Measurements from ENCODE around the gene CCDC9B. TPM values are rescaled to one million over a fixed set of nuclear protein-coding genes. Genes with fewer than 3 reads are reported as not detected.

CCDC9B gene
- total RNA-seq, 2 donors from 2014 or later = 17.1 to 26.4 TPM

- TF ChIP-seq POLR2A (IDR thresholded peaks at IDR 0.05) (peak; percentile 55 to 90 (median 84)), CTCF (IDR thresholded peaks at IDR 0.05) (no peak)
These were observed 1.7 kb downstream of the CCDC9B start for GRCh38 chr15:40338921-40339620.

GRCh38 chr15:40338041-40338657, 2.6 kb downstream of the CCDC9B start:
- Histone ChIP-seq H3K36me3 (replicated peaks in 1 of 2; ENCODE audit: insufficient read depth in 1 of 2, low read depth in 2 of 2) (no peaks in the 10 kb centered on the region), H3K4me3 (no peak overlapping the region), H3K27ac (peak overlapping the region; percentile 72 to 92 (median 90)), H3K27me3 (no peaks in the 10 kb centered on the region), H3K9me3 (no peaks in the 10 kb centered on the region), H3K4me1 (peaks cover 76% of the 10 kb centered on the region)
- TF ChIP-seq CTCF (IDR thresholded peaks at IDR 0.05) = peak; percentile 28 to 76 (median 57)
- TF ChIP-seq POLR2A (IDR thresholded peaks at IDR 0.05) = no peak
- intact Hi-C loops (cut with DNase I) = no loop called here
- ATAC-seq (peak; percentile 22), DNase-seq (peak; percentile 73 to 84 (median 82))
- WGBS, 2 donors = 21 to 24% methylated on average over 11 of the region's 11 CpGs

More at GRCh38 chr15:40338921-40339620, 1.7 kb downstream of the CCDC9B start:
- no peaks in the 10 kb centered on the region for H3K9me3 ChIP-seq
- intact Hi-C loops (cut with DNase I) = no loop called here
- H3K27me3 ChIP-seq = no peaks in the 10 kb centered on the region
- H3K36me3 ChIP-seq (replicated peaks in 1 of 2; ENCODE audit: insufficient read depth in 1 of 2, low read depth in 2 of 2) = no peaks in the 10 kb centered on the region
- DNase-seq (peak; percentile 69 to 85 (median 78)), ATAC-seq (peak; percentile 76)
- 51 to 59% methylated on average over 5 to 11 of the region's 11 CpGs for WGBS, 2 donors
- no peak overlapping the region for H3K4me3 ChIP-seq
- H3K4me1 ChIP-seq = peaks cover 71% of the 10 kb centered on the region
- peak overlapping the region; percentile 72 to 92 (median 90) for H3K27ac ChIP-seq

- Histone ChIP-seq H3K27me3 (no peaks in the 10 kb centered on the region), H3K36me3 (replicated peaks in 1 of 2; ENCODE audit: insufficient read depth in 1 of 2, low read depth in 2 of 2) (no peaks in the 10 kb centered on the region), H3K9me3 (no peaks in the 10 kb centered on the region), H3K4me3 (no peak overlapping the region), H3K4me1 (peaks cover 76% of the 10 kb centered on the region), H3K27ac (peak overlapping the region; percentile 72 to 92 (median 90))
- no peak for ATAC-seq
- DNase-seq = peak in 1 of 4 donors; percentile 35
- intact Hi-C loops (cut with DNase I) = no loop called here
- TF ChIP-seq POLR2A (IDR thresholded peaks at IDR 0.05) (no peak), CTCF (IDR thresholded peaks at IDR 0.05) (no peak)
- 53 to 80% methylated on average over 1 to 19 of the region's 19 CpGs for WGBS, 2 donors
These were observed 3.1 kb downstream of the CCDC9B start for GRCh38 chr15:40337597-40337996.

- Histone ChIP-seq H3K4me3 (no peak overlapping the region), H3K9me3 (no peaks in the 10 kb centered on the region), H3K27ac (peak overlapping the region in 3 of 4 donors; percentile 3 to 92 (median 87)), H3K36me3 (replicated peaks in 1 of 2; ENCODE audit: insufficient read depth in 1 of 2, low read depth in 2 of 2) (no peaks in the 10 kb centered on the region), H3K27me3 (no peaks in the 10 kb centered on the region), H3K4me1 (peaks cover 80% of the 10 kb centered on the region)
- TF ChIP-seq CTCF (IDR thresholded peaks at IDR 0.05) (peak in 1 of 7 experiments; percentile 28), POLR2A (IDR thresholded peaks at IDR 0.05) (no peak)
- intact Hi-C loops (cut with DNase I) = no loop called here
- 63 to 76% methylated on average over 4 to 5 of the region's 5 CpGs for WGBS, 2 donors
- ATAC-seq (no peak), DNase-seq (peak in 2 of 4 donors; percentile 43 to 47)
These were observed 4.0 kb downstream of the CCDC9B start for GRCh38 chr15:40336744-40337122.

Measured in body of pancreas (tissue), 4 donors.